ENCODE measurements around the gene MTUS2. TPM values are rescaled to one million over a fixed set of nuclear protein-coding genes. Genes with fewer than 3 reads are reported as not detected.

MTUS2 gene
- total RNA-seq, 4 donors from 2014 or later = 0.20 to 1.6 (median 0.25) TPM; not detected in 1

DNA sequence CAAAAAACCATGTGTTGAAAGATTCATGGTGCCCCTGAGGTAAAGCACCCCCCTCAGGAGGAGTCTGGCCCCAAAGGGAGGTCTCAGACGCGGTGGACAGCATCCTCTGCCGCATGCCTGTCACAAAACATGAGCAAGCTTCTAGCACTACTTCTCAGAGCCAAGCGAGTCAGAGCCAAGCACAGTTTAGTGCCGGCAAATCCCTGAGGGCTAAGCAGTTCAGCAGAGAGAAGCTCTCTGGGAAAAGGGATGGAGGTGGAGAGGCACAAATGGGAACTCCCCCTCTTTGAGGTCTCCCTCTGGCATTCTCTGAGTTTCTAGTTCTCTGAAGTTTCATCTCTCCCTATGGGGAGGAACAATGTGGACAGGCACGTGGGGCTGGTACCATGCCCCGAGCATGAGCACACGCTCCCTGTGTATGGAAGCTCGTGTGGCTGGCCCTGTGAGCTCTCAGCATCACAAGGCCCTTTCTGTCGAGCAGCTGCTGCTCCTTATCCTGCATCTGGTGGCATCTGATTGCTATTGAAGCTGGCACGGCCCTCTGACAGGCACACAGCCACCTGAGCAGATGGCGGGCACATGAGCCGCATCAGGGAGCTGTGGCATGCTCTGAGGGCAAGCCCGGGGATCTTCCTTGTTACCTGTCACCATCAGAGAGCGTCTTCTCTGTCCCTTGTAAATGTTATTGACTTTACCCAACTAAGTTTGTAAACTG is 450.3 kb downstream of the MTUS2 start:
- Histone ChIP-seq H3K4me3 (no peak overlapping the region), H3K36me3 (no peaks in the 10 kb centered on the region), H3K27me3 (no peaks in the 10 kb centered on the region), H3K27ac (no peak overlapping the region), H3K4me1 (no peaks in the 10 kb centered on the region), H3K9me3 (no peaks in the 10 kb centered on the region)
- DNase-seq = no peak
- intact Hi-C loops (cut with DNase I; ENCODE audit: low total_unique reads) = no loop called here
- ATAC-seq = no peak
- in situ Hi-C loops (cut with MboI; ENCODE audit: low sequenced_read_pairs in 4 of 4) = no loop called here
- no peak for TF ChIP-seq POLR2A (IDR thresholded peaks at IDR 0.05)
- TF ChIP-seq, protein P1, sequence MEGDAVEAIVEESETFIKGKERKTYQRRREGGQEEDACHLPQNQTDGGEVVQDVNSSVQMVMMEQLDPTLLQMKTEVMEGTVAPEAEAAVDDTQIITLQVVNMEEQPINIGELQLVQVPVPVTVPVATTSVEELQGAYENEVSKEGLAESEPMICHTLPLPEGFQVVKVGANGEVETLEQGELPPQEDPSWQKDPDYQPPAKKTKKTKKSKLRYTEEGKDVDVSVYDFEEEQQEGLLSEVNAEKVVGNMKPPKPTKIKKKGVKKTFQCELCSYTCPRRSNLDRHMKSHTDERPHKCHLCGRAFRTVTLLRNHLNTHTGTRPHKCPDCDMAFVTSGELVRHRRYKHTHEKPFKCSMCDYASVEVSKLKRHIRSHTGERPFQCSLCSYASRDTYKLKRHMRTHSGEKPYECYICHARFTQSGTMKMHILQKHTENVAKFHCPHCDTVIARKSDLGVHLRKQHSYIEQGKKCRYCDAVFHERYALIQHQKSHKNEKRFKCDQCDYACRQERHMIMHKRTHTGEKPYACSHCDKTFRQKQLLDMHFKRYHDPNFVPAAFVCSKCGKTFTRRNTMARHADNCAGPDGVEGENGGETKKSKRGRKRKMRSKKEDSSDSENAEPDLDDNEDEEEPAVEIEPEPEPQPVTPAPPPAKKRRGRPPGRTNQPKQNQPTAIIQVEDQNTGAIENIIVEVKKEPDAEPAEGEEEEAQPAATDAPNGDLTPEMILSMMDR (IDR thresholded peaks at IDR 0.05 in 4 of 5, conservative IDR thresholded peaks at IDR 0.05 in 1 of 5) = no peak

DNA sequence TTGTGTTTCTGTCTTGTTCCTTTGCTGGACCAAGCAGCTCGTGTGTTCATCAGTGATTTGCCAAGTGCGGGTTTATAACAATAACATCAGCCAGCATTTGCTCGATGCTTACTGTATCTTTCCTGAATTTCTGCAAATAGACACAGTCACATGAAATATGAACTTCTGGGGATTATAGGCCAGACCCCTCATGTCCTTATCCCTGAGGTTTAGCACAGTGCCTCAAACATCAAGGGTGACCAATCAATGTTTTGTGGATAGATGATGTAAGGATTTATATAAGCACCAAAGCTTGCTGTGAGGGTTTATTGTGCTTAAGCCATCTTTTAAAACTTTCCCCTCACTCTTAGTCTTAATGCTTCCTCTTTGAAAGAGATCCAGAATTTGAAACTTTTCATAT is 451.5 kb downstream of the MTUS2 start:
- Histone ChIP-seq H3K9me3 (no peaks in the 10 kb centered on the region), H3K27me3 (no peaks in the 10 kb centered on the region), H3K4me1 (no peaks in the 10 kb centered on the region), H3K36me3 (no peaks in the 10 kb centered on the region), H3K4me3 (no peak overlapping the region), H3K27ac (no peak overlapping the region)
- ATAC-seq (no peak), DNase-seq (no peak)
- intact Hi-C loops (cut with DNase I; ENCODE audit: low total_unique reads) (no loop called here), in situ Hi-C loops (cut with MboI; ENCODE audit: low sequenced_read_pairs in 4 of 4) (no loop called here)
- no peak for TF ChIP-seq POLR2A (IDR thresholded peaks at IDR 0.05)
- TF ChIP-seq, protein P1 (IDR thresholded peaks at IDR 0.05 in 4 of 5, conservative IDR thresholded peaks at IDR 0.05 in 1 of 5) = no peak

DNA sequence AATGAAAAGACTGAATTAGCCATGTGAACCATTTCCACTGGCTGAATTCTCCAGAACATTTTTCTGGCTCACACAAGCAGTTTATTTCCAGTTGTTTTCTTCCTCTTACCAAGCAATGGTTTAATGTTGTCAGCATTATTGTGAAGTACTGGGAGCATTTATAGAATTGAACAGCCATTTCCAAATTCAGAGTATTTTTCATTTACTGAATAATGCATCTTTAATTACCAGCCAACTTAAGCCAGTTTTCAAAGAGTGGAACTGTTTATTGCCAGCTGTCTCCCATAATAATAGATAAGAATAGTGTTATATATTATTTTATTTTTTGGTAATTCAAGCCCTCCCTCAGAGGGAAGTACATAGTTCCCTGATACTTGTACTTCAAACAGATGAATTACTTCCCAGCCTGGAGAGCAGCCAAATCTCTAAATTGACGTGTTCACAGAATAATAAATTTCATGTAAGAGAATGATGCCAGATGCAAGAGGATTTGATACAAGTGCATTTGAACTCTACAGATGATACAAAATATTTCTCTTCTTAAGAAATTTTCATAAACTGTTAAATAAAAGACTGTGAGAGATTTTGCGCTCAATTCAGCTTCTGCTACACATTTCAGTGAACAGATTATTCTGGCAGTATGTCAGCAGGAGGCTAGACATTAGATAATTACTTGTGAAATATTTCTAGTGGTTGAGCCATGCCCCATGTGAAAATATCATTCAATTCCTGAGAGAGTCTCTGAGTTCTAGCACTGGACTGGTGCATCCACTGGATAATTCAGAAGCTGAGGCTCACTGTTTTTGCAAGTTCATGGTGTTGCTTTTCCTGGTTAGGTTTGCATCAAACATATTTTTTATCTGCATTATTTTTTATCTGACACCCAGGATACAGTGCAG is 459.5 kb downstream of the MTUS2 start:
- in situ Hi-C loops (cut with MboI; ENCODE audit: low sequenced_read_pairs in 4 of 4) = no loop called here
- Histone ChIP-seq H3K9me3 (no peaks in the 10 kb centered on the region), H3K4me3 (no peak overlapping the region), H3K4me1 (no peaks in the 10 kb centered on the region), H3K27ac (no peak overlapping the region), H3K36me3 (no peaks in the 10 kb centered on the region), H3K27me3 (no peaks in the 10 kb centered on the region)
- TF ChIP-seq POLR2A (IDR thresholded peaks at IDR 0.05) = no peak
- TF ChIP-seq, protein P1 (IDR thresholded peaks at IDR 0.05 in 4 of 5, conservative IDR thresholded peaks at IDR 0.05 in 1 of 5) = no peak
- no peak for ATAC-seq
- no peak for DNase-seq
- intact Hi-C loops (cut with DNase I; ENCODE audit: low total_unique reads) = no loop called here

DNA sequence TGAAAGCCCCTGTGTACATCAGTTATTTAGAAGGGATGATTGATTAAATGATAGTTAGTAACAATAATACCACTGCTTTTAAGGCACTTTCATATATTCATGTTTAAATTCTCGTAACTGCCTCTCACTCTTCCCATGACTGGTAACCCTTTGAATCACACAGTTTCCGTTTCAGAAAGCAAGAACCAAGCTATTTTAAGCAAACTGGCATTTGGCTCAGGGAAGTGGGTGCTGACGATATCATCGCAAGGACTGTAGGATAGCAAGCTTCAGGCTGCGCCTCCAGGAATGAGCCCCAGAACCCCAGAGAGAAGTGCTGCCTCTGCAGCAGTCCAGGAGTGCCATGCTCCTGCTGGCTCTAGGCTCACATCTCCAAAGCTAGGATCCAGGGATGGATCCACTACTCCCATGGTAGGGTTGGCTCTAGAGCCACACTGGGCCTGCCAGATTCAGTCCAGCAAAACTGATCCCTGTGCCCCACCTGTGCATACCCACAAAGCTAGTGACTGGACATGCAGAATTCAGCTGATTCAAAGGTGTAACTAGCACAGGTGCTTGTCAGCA is 461.9 kb downstream of the MTUS2 start:
- intact Hi-C loops (cut with DNase I; ENCODE audit: low total_unique reads) (no loop called here), in situ Hi-C loops (cut with MboI; ENCODE audit: low sequenced_read_pairs in 4 of 4) (no loop called here)
- Histone ChIP-seq H3K27me3 (no peaks in the 10 kb centered on the region), H3K36me3 (no peaks in the 10 kb centered on the region), H3K4me3 (no peak overlapping the region), H3K9me3 (no peaks in the 10 kb centered on the region), H3K27ac (no peak overlapping the region), H3K4me1 (no peaks in the 10 kb centered on the region)
- ATAC-seq (no peak), DNase-seq (no peak)
- TF ChIP-seq POLR2A (IDR thresholded peaks at IDR 0.05) = no peak
- TF ChIP-seq, protein P1 (IDR thresholded peaks at IDR 0.05 in 4 of 5, conservative IDR thresholded peaks at IDR 0.05 in 1 of 5) = no peak

Measured in gastrocnemius medialis (tissue), 4 donors.